Forelimb muscle (tissue), 1 donor: ENCODE data around the gene RAMP3. TPM values are rescaled to one million over a fixed set of nuclear protein-coding genes. Genes with fewer than 3 reads are reported as not detected.
"Not testable (repeated sequence)": the region's sequence is repeated elsewhere in the genome, so short reads cannot be mapped to it uniquely, and the experiment has no call there.

Experiments used
- DNase-seq: peaks from one replicate; pipeline ENCODE4 v3.0.0-alpha.2; 2013; ENCODE audit warnings: low read depth
- polyA plus RNA-seq: library from polyadenylated mRNA; unstranded; fragments of 120-200 nt; gene quantifications from one replicate; pipeline ENCODE4 v1.2.1, GENCODE V29; 2013; ENCODE audit not compliant: insufficient read length

RAMP3 gene, protein sequence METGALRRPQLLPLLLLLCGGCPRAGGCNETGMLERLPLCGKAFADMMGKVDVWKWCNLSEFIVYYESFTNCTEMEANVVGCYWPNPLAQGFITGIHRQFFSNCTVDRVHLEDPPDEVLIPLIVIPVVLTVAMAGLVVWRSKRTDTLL
- polyA plus RNA-seq: 3.4 TPM

DNA sequence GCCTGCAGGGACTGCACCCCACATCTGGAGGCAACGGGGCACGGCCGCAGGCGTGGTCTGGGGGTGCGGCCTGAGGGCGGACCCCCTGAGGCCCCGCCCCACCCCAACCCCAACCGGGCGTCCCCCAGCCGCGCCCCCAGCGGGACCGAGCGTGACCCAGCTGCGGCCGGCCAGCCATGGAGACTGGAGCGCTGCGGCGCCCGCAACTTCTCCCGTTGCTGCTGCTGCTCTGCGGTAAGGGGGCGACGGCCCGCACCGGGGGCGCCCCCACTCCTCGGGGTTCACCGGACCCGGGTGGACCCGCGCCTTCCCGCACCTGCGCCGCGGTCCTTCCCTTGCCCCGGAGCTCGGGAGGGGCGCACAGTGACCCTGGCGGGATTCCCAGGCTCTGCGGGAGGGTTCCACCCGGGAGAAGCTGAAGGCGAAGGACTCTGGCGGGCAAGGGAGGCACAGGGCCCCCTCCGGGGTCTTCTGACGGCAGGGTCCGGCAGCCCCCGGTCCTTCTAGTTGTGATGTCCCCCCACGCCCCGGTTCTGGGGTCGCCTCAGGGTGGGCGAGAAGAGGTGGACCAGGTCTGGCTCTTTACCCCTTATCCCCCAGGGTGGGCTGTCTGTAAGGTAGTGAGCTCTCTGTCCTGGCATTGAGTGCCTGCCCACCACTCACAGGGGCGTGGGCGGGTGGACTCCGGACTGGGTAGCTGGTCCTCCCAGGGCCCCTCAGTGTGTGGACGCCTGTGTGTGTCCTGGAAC lies at the start of gene RAMP3:
TSS of gene RAMP3 (plus strand) at position 139 of the 749 bp plus-strand sequence. CDS start at position 177, 38 bp downstream.
- DNase-seq: no peak

DNA sequence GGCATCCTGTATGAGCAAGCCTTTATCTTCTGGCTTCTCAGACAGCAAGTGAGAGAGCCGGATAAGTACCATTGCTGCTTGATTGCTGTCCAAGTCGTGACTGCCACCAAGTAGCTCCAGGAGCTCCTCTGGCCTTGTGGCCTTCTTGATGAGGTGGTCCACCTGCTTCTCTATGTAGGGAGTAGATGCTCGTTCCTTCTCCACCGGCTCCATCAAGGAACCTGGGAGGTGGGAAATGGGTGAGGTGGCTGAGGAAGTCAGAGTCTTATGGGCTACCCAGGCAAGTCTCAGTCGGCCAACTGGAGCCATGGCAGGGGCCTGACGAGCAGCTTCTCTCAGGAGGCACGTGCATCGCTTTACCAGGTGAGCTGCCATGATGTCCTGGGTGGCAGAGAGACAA lies 48.7 kb upstream of the RAMP3 start:
- DNase-seq: no peak

DNA sequence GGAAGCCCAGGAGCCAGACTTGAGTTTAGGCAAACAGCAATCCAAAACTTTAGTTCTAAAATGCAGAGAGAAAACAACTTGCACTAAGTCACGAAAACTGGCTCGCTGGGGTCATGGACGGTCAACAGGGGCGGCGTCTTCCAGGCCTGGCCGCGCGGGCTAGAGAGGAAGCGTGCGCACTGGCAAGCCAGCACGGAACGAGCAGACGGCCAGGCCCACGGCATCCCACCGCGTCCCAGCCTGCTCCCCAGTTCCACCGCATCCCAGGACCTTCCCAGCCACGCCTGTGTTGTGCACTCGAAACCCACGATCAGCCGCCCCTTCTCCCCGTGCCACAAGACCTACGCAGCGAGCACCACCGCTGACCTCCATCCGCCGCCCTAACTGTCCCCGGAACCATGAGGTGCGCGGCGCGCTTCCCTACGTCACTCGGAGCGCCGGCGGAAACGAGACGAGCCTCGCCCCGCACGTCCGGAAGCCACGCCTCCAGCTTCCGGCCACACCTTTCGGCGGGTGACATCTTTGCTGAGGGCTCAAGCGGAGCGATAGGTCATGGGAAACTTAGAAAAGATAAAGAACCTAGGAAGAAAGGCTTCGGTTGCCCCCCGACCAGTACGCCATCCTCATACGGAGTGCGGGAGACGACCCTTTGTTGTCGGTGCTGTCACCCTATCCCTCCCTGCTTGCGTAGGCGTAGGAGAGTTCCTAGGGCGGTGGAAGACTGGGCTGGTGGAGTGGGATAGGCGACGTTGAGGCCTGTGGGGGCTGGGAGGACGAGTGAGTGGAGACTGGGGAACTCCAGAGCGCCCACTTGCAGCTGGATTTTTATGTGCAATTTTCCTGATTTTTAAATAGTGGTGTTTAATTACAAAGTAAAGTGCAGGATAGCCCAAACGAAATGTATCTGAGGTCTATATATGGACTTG lies 46.0 kb upstream of the RAMP3 start, which contains the start of gene TBRG4:
TSS of gene TBRG4 (minus strand) at position 400 of the 926 bp plus-strand sequence. CDS start 2,460 bp downstream, outside the sequence.
- DNase-seq: peak; percentile 89

DNA sequence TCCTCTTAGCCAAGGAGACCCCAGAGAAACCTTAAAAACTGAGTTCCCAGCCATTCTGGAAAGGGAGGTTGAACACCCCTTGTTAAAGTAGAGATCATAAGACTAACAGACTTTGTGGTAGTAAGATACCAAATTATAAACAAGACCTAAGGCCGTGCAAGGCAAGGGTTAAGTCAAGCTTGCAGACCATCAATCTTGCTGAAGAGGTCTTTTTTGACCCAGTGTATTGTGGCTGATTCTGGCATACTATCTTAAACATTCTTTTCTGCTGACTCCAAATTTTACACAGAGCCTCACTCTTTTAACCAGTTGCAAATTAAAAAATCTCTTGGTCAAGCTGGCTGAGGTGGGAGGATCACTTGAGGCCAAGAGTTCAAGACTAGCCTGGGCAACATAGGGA lies 44.9 kb upstream of the RAMP3 start:
- DNase-seq: no peak

DNA sequence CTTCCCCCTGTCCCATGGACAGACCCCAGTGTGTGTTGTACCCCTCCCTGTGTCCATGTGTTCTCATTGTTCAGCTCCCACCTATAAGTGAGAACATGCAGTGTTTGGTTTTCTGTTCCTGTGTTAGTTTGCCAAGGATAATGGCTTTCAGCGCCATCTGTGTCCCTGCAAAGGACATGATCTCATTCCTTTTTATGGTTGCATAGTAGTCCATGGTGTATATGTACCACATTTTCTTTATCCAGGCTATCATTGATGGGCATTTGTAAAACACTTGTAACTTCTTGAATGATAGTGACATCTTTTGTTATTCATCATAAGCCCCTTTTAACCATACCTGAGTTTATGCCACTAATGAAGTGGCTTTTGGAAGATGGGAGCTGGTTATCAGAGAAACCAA lies 43.3 kb upstream of the RAMP3 start:
- DNase-seq: not testable (repeated sequence)

DNA sequence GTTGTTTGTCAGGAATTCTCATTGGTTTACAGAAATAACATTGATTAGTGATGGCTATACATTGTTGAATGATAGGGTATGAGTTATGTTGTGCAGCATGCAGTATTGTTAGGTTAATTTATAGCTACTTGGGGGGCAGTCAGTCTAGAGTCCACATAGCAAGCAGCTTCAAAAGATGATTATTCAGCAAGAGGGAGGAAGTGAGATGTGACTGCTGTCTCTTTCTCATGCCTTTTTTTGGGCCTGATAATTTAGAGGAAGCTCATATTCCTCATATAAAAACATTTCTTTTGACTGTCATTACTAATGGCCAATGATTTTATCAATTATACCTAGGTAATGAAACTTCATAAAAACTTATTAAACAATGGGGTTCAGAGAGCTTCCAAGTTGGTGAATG lies 42.7 kb upstream of the RAMP3 start:
- no peak for DNase-seq

DNA sequence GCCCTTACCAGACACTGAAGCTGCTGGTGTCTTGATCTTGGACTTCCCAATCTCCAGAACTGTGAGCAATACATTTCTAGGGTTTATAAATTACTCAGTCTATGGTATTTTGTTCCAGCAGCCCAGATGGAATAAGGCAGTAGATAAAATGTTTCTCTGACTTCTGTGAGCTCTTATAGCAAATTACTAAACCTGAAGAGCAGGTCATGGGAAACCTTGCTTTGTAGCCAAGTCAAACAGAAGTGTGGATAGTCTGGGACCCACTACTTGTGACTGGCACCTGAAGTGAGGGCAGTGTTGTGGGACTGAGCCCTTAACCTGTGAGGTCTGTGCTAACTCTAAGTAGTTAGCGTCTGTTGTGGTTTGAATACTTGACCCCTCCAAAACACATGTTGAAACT lies 41.5 kb upstream of the RAMP3 start:
- no peak for DNase-seq

DNA sequence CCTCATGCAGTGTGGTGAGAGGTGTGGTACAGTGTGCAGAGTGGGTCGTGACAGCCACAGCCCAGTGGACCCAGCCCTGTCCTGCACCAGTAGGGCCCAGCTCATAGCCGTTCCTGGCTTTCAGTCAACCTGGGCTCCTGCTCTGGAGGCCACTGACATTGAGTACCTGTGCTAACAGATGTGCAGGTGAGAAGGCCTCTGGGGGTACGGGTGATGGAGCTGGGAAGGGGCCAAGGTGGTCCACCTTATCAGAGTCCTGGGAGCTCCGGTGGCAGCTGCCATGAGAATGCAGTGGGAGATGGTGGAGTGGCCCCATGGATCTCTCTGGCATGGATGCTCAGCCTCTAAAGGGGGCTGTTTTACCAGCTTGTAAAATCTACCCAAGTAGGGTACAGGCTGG lies 40.0 kb upstream of the RAMP3 start:
- DNase-seq: no peak

DNA sequence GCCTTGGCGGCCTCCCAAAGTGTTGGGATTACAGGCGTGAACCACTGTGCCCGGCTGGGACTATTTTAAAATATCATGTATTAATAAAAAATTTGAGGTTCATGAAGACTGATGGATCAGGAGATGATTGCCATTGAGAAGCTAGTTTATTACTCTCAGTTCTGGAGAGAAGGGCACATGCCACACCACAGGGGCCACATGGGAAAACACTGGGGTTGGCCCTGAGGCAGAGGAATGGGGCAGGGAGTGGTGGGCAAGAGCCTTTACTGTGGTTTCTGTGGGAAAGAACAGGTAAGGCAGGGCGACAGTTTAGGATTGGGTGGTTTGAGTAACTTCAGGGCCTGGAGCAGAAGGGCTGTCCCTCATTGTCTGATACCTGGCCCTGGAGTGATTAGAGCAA lies 39.3 kb upstream of the RAMP3 start:
- DNase-seq: no peak

DNA sequence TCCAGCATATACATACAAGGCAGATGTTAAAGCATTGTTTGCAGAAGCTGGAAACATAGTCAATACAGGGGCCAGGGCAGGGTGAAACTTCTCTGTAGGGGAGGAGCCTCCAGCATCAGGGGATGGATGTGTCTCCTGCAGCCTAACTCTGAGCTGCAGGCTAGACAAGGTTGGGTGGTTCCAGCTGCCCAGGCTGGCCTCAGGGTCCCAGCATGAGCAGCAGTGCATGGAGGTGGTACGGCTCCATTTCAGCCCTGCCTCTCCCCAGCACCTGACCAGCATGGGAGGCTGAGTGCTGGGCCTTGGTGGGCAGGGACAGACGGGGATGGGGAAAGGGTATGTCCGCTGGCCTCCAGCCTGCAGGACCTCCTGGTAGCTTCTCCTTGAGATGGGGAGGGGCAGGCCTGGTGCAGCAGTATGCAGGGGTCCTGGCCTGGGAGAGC lies 38.7 kb upstream of the RAMP3 start:
- DNase-seq: no peak

DNA sequence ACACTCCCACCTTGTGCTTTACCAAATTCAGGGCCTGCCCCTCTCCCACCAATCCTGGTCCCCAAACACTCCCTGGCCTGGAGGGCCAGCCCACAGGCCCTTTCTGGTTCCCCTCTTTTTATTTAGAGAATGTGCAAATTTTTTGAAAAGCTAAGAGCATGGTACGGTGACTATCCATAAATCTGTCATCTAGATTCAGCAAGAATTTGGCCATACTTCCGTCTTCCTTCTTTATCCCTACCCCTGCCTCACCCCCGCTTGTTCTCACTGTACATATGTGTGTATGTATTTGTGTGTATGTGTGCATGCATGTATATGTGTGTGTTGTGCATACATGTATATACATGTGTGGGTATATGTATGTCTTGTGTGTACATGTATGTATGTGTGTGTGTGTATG lies 38.0 kb upstream of the RAMP3 start:
- no peak for DNase-seq

DNA sequence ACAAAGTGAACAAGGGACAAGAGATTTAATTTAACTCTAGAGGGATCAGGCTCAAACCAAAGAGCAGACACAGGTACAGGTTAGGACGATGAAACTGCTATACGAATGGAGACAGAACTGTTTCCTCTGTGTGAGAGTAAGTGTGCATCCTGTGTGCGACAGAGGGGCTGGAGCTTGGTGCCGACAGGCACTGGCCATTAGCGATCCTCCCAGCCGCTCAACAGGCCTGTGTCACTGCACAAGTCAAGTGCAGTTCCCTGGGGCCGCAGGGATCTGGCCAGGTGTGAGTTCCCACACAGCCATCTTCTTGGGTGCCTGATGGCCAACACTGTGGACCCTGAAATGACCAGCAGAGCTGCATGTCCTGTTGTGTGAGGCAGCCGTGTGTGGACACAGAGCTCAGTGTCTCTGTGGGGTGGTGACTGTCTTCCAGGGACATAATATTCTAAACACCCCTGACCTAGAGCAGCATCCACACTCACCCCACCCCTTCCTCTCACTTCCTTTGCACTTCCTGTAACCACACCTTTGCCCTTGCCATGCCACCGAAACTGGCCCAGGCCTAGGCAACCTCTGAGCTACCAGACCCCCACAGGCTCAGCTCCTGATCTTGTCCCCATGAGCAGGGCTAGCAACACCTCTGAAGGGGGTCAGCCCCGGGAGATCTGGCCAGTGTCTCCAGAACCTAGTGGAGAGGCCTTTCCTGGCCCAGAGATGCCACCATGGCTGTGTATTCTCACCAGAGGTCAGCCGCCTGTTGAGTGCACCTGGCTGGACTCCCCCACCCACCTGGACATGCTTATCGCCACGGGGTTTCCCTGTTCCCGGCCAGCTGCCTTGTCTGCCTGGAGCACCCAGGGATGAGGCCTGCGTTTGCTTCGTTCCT lies 34.4 kb upstream of the RAMP3 start:
- no peak for DNase-seq

DNA sequence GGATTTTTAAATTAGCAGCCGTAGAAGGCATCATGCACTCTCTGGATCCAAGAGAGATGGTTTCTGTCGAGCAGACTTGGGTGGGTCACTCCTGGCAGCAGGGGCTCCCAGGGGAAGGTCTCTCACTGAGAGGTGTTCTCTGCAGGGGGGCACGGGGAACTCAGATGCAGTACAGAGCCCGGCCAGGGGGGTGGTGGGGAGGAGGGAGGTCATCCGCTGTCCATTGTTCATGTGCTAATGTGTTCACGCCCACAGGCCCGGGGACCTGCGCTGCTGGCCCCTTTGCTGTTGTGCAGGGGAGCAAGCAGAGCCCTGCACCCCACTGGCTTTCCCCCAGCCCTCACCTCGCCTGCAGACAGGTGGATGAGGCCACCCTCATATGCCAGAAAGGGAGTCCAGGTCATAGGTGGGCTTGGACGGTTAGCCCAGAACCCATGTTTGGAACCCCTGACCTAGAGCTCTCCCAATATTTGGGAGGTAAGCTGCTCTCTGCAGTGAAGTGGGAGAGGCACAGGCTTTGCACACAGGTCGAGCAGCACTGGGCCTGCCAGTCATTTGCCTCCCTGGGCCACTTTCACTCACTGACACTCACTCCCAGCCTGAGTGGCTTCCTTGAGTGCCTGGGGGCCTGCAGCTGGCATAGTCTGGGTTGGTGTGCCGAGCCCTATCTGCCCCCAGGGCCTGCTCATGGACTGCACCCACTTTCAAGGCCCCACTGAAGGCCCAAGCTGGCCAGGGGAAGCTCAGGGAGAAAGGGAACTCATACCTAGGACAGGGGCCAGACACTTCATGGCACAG lies 33.5 kb upstream of the RAMP3 start:
- DNase-seq: no peak

DNA sequence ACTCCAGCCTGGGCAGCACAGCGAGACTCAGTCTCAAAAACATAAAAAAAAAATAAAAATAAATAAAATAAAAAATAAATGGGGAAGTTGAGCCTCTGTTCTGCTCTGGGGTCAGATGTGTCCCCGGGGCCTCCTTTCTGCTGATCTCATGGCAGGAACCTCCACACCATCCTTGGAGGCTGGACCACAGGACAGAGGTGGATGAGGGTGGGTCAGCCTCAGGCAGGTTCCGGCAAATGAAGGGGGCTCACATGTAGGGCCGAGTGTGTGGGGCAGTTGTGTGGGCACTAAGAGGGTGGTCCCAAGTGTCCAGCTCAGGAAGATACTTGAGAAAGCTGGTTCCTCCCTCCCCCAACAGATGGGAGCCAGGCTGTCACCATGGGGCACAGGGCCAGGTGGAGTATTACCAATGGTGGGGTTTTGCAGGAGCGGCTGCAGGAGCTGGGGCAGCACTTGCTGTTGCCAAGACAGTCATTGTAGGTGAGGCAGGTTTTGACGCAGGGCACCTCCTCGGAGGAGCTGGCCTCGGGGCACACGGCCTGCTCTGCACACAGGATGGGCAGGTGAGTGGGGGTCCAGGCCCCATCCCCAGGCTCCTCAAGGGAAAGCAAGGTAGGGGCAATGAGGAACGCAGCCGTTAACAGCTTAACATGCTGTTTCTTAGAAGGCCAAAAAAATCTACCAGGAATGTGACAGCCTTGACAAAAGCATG lies 32.2 kb upstream of the RAMP3 start:
- no peak for DNase-seq

DNA sequence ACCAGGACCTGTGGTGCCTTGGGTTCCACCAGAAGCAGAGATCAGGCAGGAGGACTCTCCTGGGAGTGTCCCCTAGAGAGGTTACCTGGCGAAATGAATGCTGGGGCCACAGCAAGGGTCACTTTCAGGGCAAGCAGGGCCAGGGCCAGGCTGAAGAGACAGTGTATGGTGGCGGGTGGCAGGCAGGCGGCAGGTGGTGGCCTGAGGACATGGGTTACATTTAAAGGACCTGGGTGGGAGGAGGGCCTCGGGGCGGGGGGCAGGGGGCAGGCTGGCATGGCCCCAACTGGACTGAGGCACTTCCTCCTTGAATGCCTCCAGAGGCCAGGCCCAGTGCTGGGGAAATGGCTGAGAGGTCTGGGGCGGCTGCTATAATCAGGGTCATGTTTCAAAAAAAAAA lies 31.4 kb upstream of the RAMP3 start:
- DNase-seq: no peak

DNA sequence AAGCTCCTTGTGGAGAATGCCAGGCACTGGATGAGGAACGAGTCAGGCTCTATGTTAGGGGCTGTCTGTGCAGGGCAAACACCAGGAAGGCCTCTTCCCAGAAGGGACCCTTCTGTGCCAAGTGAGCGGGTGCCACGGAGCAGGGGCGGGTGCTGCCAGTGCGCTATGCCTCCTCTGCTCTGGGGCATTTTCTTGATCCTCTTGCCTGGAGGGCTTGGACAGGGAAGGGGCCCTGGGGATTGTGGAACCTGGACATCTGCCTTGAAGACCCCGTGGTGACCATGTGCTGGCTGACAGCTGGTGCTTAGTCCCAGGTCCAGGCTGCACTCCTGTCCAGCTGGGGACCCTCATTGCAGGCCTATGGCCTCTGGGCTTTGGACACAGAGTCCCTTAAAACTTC lies 30.7 kb upstream of the RAMP3 start:
- no peak for DNase-seq

DNA sequence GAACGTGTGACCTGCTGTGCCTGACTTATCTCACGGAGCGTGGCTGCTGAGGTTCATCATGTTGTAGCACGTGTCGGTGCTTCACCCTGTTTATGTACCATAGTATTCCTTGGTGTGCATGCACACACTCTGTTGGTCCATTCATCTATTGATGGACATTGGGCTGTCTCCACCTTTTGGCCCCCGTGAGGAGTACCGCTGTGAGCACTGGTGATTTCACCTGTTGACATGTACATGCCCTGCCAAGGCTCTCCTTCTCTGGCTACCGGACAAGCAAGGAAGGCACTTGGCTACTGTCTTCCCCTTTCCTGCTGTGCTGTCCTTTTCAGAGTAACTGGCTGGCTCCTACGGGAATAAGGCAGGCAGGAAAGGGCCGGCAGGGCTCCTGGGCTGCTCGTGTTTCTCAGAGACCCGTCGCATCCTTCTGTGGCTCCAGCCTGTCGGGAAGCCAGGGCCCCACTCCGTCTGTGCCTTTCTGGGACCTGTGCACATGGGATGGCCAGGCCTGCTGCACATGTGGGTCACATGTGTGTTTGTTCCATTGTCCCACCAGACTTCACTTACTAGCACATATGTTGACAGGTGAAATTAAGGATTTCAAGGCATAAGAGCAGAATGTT lies 28.3 kb upstream of the RAMP3 start:
- DNase-seq: no peak

DNA sequence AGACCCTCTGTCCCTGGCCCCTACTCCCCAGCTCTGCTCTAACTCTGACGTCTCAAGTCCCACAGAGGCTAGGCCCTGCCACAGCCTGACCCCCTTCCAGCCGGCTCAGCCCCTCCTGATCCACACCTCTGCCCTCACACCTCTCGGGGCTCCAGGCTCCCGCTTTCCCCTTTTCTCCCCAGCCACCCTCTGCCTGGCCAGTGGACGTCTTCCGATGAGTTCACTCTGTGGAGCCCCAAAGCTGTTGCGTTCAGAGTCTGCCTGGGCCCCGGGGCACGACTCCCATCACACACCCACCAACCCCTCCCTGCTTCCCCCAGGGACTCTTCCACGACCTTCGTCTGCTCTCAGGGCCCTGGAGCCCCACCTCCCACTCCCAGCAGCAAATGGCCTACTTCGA lies 27.7 kb upstream of the RAMP3 start:
- no peak for DNase-seq

DNA sequence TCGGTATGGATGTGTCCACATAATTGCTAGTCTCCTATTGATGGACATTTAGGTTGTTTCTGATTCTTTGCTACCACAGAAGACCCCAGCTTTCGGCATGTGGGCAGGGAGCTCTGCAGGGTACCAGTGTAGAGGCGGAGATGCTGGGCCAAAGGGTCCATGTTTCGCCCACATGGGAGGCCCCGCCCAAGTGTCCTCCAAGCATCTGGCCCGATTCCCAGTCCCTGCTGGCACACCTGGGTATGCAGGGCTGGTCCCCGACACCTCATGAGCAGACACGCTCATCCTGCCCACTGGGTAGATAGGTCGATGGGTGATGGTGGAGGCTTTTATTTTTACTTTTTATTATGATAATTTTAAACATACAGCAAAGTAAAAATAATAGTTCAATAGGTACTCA lies 26.7 kb upstream of the RAMP3 start:
- no peak for DNase-seq
